NCI-H2107 treated with DMSO at 0.1 percent for 48 hours (cell line): Measurements from ENCODE around the gene FANCI.

Experiments used
- DNase-seq: peaks from one replicate; lab custom pipeline; 2025; ENCODE audit not compliant: unreplicated experiment; lab: John Stamatoyannopoulos, UW

Gene FANCI

GRCh38 chr15:89359471-89360293 lies 115.9 kb downstream of the FANCI start:
- DNase-seq: no peak

- no peak for DNase-seq
Measured at GRCh38 chr15:89360294-89360971, 116.7 kb downstream of the FANCI start.

GRCh38 chr15:89361451-89362202 lies 117.8 kb downstream of the FANCI start:
- no peak for DNase-seq

- DNase-seq: no peak
Measured at GRCh38 chr15:89362203-89363101, 118.7 kb downstream of the FANCI start.

- no peak for DNase-seq
Measured at GRCh38 chr15:89363133-89363532, 119.4 kb downstream of the FANCI start.

- no peak for DNase-seq
Measured at GRCh38 chr15:89363770-89364169, 120.0 kb downstream of the FANCI start.

GRCh38 chr15:89364341-89364740 lies 120.6 kb downstream of the FANCI start:
- no peak for DNase-seq

GRCh38 chr15:89364741-89365450 lies 121.1 kb downstream of the FANCI start:
- no peak for DNase-seq

- DNase-seq: no peak
Measured at GRCh38 chr15:89365462-89366065, 121.8 kb downstream of the FANCI start.
